RWPE2 (cell line): Measurements from ENCODE around the gene CAPS.
A peak's percentile ranks its signal among the peaks of the same experiment; 100 is the strongest.

Experiments
- ATAC-seq: fragments of 200-7000 bp; cut with Tn5 transposase; 3 replicates; pipeline ENCODE4 v1.9.1; 2021; ENCODE audit warnings: low read depth
- DNase-seq: peaks from one replicate; pipeline ENCODE4 v3.0.0-alpha.2; 2020; ENCODE audit warnings: low spot score
- H3K27ac ChIP-seq: fragments of 450-650 bp; 2 replicates; pipeline ENCODE4 v1.5.1; 2017; ENCODE audit warnings: mild to moderate bottlenecking; ENCODE audit not compliant: poor library complexity, severe bottlenecking
- H3K27me3 ChIP-seq: fragments of 250-450 bp; sonication (Bioruptor Pico); 2 replicates; pipeline ENCODE4 v1.5.1; 2021; ENCODE audit warnings: mild to moderate bottlenecking, moderate library complexity; ENCODE audit not compliant: insufficient read depth, poor library complexity, severe bottlenecking
- H3K36me3 ChIP-seq: fragments of 250-450 bp; sonication (Bioruptor Pico); 2 replicates; pipeline ENCODE4 v1.5.1; 2020; ENCODE audit warnings: low read depth, mild to moderate bottlenecking, moderate library complexity
- H3K4me1 ChIP-seq: fragments of 250-450 bp; sonication (Bioruptor Pico); 2 replicates; pipeline ENCODE4 v1.5.1; 2021; ENCODE audit warnings: mild to moderate bottlenecking, moderate library complexity; ENCODE audit not compliant: insufficient read depth, poor library complexity, severe bottlenecking
- H3K4me3 ChIP-seq: fragments of 250-450 bp; sonication (Bioruptor Pico); 2 replicates; pipeline ENCODE4 v1.5.1; 2021; ENCODE audit warnings: mild to moderate bottlenecking, moderate library complexity; ENCODE audit not compliant: severe bottlenecking
- H3K9me3 ChIP-seq: fragments of 250-450 bp; sonication (Bioruptor Pico); 2 replicates; pipeline ENCODE4 v1.5.1; 2021; ENCODE audit warnings: mild to moderate bottlenecking, moderate library complexity; ENCODE audit not compliant: severe bottlenecking
- TF ChIP-seq, protein P1 (sequence below): fragments of 450-650 bp; IDR thresholded peaks from one replicate; pipeline ENCODE4 v1.5.1; 2017; ENCODE audit warnings: mild to moderate bottlenecking, moderate library complexity; ENCODE audit not compliant: poor library complexity, severe bottlenecking

CAPS gene

GRCh38 chr19:5910638-5910907, 3.5 kb upstream of the CAPS start:
- Histone ChIP-seq H3K9me3 (no peaks in the 10 kb centered on the region), H3K27me3 (no peaks in the 10 kb centered on the region), H3K4me1 (peaks cover 22% of the 10 kb centered on the region), H3K4me3 (no peak overlapping the region), H3K27ac (peak overlapping the region; percentile 45), H3K36me3 (no peaks in the 10 kb centered on the region)
- ATAC-seq (no peak), DNase-seq (no peak)
- TF ChIP-seq, protein P1, sequence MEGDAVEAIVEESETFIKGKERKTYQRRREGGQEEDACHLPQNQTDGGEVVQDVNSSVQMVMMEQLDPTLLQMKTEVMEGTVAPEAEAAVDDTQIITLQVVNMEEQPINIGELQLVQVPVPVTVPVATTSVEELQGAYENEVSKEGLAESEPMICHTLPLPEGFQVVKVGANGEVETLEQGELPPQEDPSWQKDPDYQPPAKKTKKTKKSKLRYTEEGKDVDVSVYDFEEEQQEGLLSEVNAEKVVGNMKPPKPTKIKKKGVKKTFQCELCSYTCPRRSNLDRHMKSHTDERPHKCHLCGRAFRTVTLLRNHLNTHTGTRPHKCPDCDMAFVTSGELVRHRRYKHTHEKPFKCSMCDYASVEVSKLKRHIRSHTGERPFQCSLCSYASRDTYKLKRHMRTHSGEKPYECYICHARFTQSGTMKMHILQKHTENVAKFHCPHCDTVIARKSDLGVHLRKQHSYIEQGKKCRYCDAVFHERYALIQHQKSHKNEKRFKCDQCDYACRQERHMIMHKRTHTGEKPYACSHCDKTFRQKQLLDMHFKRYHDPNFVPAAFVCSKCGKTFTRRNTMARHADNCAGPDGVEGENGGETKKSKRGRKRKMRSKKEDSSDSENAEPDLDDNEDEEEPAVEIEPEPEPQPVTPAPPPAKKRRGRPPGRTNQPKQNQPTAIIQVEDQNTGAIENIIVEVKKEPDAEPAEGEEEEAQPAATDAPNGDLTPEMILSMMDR: no peak

DNA sequence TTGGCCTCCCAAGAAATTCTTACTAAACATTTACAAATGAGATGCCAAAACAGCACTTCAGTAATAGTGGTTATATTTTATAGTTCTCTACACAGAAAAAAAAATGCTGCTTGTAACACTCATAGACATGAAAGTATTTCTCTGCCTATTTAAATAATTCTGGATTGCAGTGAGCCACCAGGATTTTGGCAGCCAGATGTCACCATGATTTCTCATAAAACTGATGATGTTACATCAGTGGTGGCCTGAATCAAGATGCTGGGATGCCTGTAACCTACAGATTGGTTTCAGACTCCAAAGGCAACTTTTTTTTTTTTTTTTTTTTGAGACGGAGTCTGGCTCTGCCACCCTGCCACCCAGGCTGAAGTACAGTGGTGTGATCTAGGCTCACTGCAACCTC, 2.7 kb upstream of the CAPS start:
- DNase-seq: no peak
- Histone ChIP-seq H3K4me1 (peaks cover 22% of the 10 kb centered on the region), H3K9me3 (no peaks in the 10 kb centered on the region), H3K36me3 (no peaks in the 10 kb centered on the region), H3K27me3 (no peaks in the 10 kb centered on the region), H3K27ac (no peak overlapping the region), H3K4me3 (no peak overlapping the region)
- ATAC-seq: no peak
- TF ChIP-seq, protein P1: no peak

DNA sequence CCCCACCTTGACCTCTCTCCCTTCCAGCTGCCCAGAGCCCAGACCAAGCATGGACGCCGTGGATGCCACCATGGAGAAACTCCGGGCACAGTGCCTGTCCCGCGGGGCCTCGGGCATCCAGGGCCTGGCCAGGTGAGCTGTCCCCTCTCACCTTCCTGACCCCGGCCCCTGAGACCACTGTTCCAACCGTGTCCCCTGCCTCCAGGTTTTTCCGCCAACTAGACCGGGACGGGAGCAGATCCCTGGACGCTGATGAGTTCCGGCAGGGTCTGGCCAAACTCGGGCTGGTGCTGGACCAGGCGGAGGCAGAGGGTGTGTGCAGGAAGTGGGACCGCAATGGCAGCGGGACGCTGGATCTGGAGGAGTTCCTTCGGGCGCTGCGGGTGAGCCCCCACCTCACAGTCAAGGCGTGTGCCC, 312 bp downstream of the CAPS start:
- Histone ChIP-seq H3K36me3 (no peaks in the 10 kb centered on the region), H3K9me3 (no peaks in the 10 kb centered on the region), H3K4me1 (peaks cover 22% of the 10 kb centered on the region), H3K4me3 (no peak overlapping the region), H3K27ac (peak overlapping the region; percentile 32), H3K27me3 (no peaks in the 10 kb centered on the region)
- no peak for DNase-seq
- TF ChIP-seq, protein P1: no peak
- no peak for ATAC-seq

DNA sequence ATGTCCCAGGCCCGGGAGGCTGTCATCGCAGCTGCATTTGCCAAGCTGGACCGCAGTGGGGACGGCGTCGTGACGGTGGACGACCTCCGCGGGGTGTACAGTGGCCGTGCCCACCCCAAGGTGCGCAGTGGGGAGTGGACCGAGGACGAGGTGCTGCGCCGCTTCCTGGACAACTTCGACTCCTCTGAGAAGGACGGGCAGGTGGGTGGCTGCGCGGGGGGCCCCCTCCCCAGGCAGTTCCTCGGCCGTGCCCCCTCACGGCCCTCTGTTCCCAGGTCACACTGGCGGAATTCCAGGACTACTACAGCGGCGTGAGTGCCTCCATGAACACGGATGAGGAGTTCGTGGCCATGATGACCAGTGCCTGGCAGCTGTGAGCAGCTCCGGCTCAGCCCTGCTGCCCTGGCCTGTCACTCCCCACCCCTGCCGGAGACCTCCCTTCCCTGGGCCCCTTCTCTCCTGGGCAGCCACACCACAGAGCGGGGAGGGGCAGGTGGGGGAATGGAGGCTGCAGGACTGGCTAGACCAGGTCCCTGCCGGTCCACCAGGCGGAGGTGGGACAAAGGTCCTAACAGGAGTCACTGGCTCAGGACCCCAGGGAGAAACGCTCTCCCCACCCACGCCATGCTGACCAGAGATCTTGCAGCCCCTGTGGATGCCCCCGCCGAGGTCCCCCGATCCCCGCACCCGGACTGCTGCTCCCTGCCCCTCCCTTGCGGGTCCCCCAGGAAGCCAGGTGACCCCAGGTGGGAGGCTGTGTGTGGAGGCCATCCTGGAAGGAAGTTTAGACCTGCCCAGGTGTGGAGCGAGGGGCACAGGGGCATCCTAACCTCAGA, 1.1 kb downstream of the CAPS start:
- TF ChIP-seq, protein P1: no peak
- H3K4me3 ChIP-seq: no peak overlapping the region

DNA sequence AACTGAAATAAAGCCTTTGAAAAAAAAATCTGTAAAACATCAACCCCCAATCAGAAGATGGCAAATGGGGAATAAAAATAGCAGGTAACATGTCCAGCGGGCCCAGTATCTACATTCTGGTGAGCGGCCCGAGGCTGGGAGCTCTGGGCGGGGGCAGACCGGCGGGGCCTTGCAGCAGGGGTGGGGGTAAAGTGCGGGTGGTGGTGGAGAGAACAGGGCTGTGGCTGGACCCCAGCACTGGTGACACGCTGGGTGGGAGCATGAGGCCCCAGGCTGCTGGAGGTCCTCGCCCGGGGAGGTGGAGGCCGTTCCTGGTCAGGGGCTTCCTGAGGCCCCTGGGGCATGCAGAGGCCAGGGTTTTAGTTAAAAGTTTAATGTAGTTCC, 1.7 kb downstream of the CAPS start:
- peaks cover 6% of the 10 kb centered on the region for H3K36me3 ChIP-seq
- ATAC-seq: no peak
- TF ChIP-seq, protein P1: no peak
- H3K27ac ChIP-seq: no peak overlapping the region
- DNase-seq: no peak
- no peak overlapping the region for H3K4me3 ChIP-seq
- H3K9me3 ChIP-seq: no peaks in the 10 kb centered on the region
- no peaks in the 10 kb centered on the region for H3K27me3 ChIP-seq
- peaks cover 10% of the 10 kb centered on the region for H3K4me1 ChIP-seq

More for the DNA sequence above, 1.1 kb downstream of the CAPS start:
- Histone ChIP-seq H3K36me3 (peaks cover 2% of the 10 kb centered on the region), H3K27me3 (no peaks in the 10 kb centered on the region), H3K27ac (no peak overlapping the region), H3K9me3 (no peaks in the 10 kb centered on the region), H3K4me1 (peaks cover 16% of the 10 kb centered on the region)
- no peak for DNase-seq
- ATAC-seq: no peak
